GM12872 (cell line): ENCODE results near the gene CEMIP2.

Experiments
- TF ChIP-seq, protein P1 (sequence below): IDR thresholded peaks from 3 replicates; pipeline ENCODE4 v1.5.1; 2011; ENCODE audit warnings: low read depth, mild to moderate bottlenecking, low read length, moderate library complexity; ENCODE audit not compliant: insufficient read depth

The CEMIP2 gene

GRCh38 chr9:71768388-71769174 is at the start of gene CEMIP2:
Gene CEMIP2, minus strand, starts transcription at chr9:71768513. Its CDS starts 18,140 bp downstream, at chr9:71750373.
- TF ChIP-seq, protein P1, sequence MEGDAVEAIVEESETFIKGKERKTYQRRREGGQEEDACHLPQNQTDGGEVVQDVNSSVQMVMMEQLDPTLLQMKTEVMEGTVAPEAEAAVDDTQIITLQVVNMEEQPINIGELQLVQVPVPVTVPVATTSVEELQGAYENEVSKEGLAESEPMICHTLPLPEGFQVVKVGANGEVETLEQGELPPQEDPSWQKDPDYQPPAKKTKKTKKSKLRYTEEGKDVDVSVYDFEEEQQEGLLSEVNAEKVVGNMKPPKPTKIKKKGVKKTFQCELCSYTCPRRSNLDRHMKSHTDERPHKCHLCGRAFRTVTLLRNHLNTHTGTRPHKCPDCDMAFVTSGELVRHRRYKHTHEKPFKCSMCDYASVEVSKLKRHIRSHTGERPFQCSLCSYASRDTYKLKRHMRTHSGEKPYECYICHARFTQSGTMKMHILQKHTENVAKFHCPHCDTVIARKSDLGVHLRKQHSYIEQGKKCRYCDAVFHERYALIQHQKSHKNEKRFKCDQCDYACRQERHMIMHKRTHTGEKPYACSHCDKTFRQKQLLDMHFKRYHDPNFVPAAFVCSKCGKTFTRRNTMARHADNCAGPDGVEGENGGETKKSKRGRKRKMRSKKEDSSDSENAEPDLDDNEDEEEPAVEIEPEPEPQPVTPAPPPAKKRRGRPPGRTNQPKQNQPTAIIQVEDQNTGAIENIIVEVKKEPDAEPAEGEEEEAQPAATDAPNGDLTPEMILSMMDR, result peak; percentile 67; the same call in 2 of the 3 replicates

DNA sequence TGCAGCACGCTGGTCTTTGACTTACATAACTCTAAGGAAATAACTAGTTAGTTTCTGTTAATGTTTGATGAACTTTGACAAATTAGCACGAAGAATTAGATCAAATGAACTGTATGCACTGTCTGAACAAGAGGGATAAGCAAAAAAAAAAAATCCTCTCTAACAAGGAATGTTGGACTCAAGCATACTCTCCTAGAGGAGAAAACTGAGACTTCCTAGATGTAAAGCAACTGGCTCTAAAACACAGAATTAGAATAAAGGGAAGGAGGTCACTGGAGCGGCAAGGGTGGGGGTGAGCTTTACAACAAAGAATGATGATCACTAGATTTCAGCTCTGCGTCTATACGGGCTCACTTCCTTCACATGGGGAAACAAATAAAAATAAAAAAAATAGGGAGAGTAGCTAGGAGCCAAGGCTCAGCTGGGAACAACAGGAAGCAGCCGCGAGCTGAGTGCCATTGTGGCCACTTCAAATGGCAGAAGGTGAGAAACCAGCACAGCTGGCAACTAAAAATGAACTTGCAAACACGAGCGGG is 48.7 kb upstream of the CEMIP2 start:
- TF ChIP-seq, protein P1, result no peak

DNA sequence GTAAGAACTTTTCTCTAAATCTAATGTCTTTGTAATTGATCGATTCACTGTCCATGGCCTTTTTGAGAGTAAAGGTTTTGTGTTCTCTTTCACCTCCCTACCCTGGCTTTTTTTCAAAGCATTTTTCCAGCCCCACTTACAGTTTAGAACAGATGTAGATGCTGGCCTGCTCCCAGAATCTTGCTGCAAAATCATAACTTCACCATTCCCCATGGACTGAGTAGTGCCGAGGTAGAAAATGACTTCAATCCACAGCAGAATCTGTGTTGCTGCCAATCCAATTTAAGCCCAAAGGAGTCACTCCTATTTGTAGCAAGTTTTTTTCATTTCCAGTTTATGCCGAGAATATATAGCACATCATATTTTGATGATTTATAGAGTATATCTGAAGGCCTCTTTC is 46.5 kb upstream of the CEMIP2 start:
- TF ChIP-seq, protein P1, result no peak

DNA sequence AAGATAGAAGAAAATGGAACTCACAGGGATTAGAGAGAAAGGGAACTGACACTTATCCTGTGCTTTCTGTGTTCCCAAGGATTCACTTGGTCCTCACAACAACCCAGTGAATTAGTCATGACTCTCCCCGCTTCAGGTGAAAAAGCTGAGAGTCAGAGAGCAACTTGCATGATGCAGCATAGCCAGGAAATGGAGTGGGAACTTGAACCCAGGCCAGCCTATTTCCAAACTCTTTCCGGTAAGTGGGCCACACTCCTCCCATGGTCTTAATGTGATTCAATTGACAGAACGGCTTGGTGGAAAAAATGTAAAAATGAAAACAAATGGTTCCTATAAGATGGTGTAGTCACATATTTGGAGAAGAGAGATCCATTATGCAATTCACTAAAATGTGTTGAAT is 45.9 kb upstream of the CEMIP2 start:
- TF ChIP-seq, protein P1, result no peak

- TF ChIP-seq, protein P1, result no peak
These were observed 44.1 kb upstream of the CEMIP2 start for GRCh38 chr9:71812385-71812784.

GRCh38 chr9:71808068-71808467 is 39.8 kb upstream of the CEMIP2 start:
- TF ChIP-seq, protein P1, result no peak

DNA sequence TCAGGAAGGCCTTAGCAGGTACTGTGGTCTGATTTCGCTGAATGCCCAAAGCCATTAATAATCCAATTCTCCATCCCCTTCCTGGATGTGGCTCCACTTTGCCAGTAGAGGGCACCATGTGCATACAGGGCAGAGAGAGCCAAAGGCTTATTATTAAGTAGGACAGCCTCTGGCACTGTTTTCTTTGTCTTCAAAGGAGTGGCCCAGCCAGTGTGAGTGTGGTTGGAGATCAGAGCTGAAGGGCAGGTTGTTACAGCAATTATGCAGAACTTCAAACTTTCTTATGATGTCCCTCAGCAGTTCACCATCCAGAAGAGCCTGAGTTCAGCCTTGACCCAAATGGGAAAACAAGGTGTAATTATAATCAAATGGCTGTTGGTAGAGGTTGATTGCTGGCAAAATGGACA is 38.6 kb upstream of the CEMIP2 start:
- TF ChIP-seq, protein P1, result peak; percentile 84
